Measurements from ENCODE around the gene GRPEL2. TPM values are rescaled to one million over a fixed set of nuclear protein-coding genes. Genes with fewer than 3 reads are reported as not detected.
"Not testable (repeated sequence)": the region's sequence is repeated elsewhere in the genome, so short reads cannot be mapped to it uniquely, and the experiment has no call there.

GRPEL2 gene
- total and polyA plus RNA-seq, 4 experiments from 2014 or later = 6.9 to 41.9 (median 23.2) TPM

- Histone ChIP-seq H3K4me3 (ENCODE audit: low read length in 2 of 2) (no peak overlapping the region), H3K9me3 (ENCODE audit: control insufficient read depth in 1 of 2, low read length in 2 of 2) (no peaks in the 10 kb centered on the region), H3K27me3 (ENCODE audit: insufficient read depth, low read length) (no peaks in the 10 kb centered on the region), H3K36me3 (ENCODE audit: insufficient read depth, low read length) (no peaks in the 10 kb centered on the region), H3K4me1 (ENCODE audit: insufficient read depth, low read length) (no peaks in the 10 kb centered on the region), H3K27ac (ENCODE audit: low read depth, low read length) (no peak overlapping the region)
- no peak overlapping the region for H3K27ac Mint-ChIP-seq
- no peak overlapping the region for H3K4me3 Mint-ChIP-seq
- CTCF ChIA-PET (ENCODE audit: partially characterized antibody) = interaction anchor here (0.7 to 3.3 kb wide), 4 partner anchors 17 to 176 kb away, joined by 3 to 16 read pairs (median 6); no protein-coding TSS in a partner anchor
- H3K36me3 Mint-ChIP-seq = no peaks in the 10 kb centered on the region
- no peaks in the 10 kb centered on the region for H3K4me1 Mint-ChIP-seq
- intact Hi-C loops (cut with micrococcal nuclease) = no loop called here
- H3K9me3 Mint-ChIP-seq = no peaks in the 10 kb centered on the region
- no peak for DNase-seq
- POLR2A ChIA-PET (ENCODE audit: partially characterized antibody) = no interaction called here
- H3K27me3 Mint-ChIP-seq = peaks cover 0 to 1% of the 10 kb centered on the region in 2 donors
Measured at GRCh38 chr5:149388498-149389190, 43.3 kb downstream of the GRPEL2 start.

- Mint-ChIP-seq H3K27me3 (peaks cover 0 to 1% of the 10 kb centered on the region in 2 donors), H3K4me3 (no peak overlapping the region), H3K36me3 (no peaks in the 10 kb centered on the region), H3K4me1 (no peaks in the 10 kb centered on the region), H3K27ac (no peak overlapping the region), H3K9me3 (no peaks in the 10 kb centered on the region)
- no peak overlapping the region for H3K4me3 ChIP-seq (ENCODE audit: low read length in 2 of 2)
- no peak for DNase-seq
- H3K36me3 ChIP-seq (ENCODE audit: insufficient read depth, low read length) = no peaks in the 10 kb centered on the region
- ChIA-PET POLR2A (ENCODE audit: partially characterized antibody) (no interaction called here), CTCF (ENCODE audit: partially characterized antibody) (interaction anchor here (0.7 to 2.0 kb wide), 6 partner anchors 8 to 175 kb away, joined by 3 to 10 read pairs (median 4); no protein-coding TSS in a partner anchor)
- H3K27me3 ChIP-seq (ENCODE audit: insufficient read depth, low read length) = no peaks in the 10 kb centered on the region
- H3K4me1 ChIP-seq (ENCODE audit: insufficient read depth, low read length) = no peaks in the 10 kb centered on the region
- H3K27ac ChIP-seq (ENCODE audit: low read depth, low read length) = no peak overlapping the region
- no peaks in the 10 kb centered on the region for H3K9me3 ChIP-seq (ENCODE audit: control insufficient read depth in 1 of 2, low read length in 2 of 2)
- intact Hi-C loops (cut with micrococcal nuclease) = no loop called here
Measured at GRCh38 chr5:149389552-149390495, 44.5 kb downstream of the GRPEL2 start.

GRCh38 chr5:149391076-149391475 lies 45.8 kb downstream of the GRPEL2 start:
- H3K4me3 Mint-ChIP-seq; H3K27ac Mint-ChIP-seq; H3K9me3 Mint-ChIP-seq; H3K4me1 ChIP-seq (ENCODE audit: insufficient read depth, low read length); POLR2A ChIA-PET (ENCODE audit: partially characterized antibody); DNase-seq; H3K4me1 Mint-ChIP-seq; H3K9me3 ChIP-seq (ENCODE audit: control insufficient read depth in 1 of 2, low read length in 2 of 2); H3K36me3 ChIP-seq (ENCODE audit: insufficient read depth, low read length); intact Hi-C loops (cut with micrococcal nuclease); H3K27me3 Mint-ChIP-seq; H3K36me3 Mint-ChIP-seq; H3K27ac ChIP-seq (ENCODE audit: low read depth, low read length); H3K27me3 ChIP-seq (ENCODE audit: insufficient read depth, low read length); H3K4me3 ChIP-seq (ENCODE audit: low read length in 2 of 2): not testable (repeated sequence)
- CTCF ChIA-PET (ENCODE audit: partially characterized antibody) = interaction anchor here (0.9 to 2.0 kb wide), 4 partner anchors 9 to 74 kb away, joined by 3 to 10 read pairs (median 6); no protein-coding TSS in a partner anchor

- H3K4me3 ChIP-seq (ENCODE audit: low read length in 2 of 2) = no peak overlapping the region
- no peak overlapping the region for H3K27ac Mint-ChIP-seq
- H3K4me1 ChIP-seq (ENCODE audit: insufficient read depth, low read length) = no peaks in the 10 kb centered on the region
- ChIA-PET POLR2A (ENCODE audit: partially characterized antibody) (no interaction called here), CTCF (ENCODE audit: partially characterized antibody) (interaction anchor here (1.5 kb wide), 1 partner anchor 13 kb away, joined by 3 read pairs; no protein-coding TSS in a partner anchor)
- no peaks in the 10 kb centered on the region for H3K9me3 Mint-ChIP-seq
- no peaks in the 10 kb centered on the region for H3K4me1 Mint-ChIP-seq
- no peaks in the 10 kb centered on the region for H3K27me3 ChIP-seq (ENCODE audit: insufficient read depth, low read length)
- H3K4me3 Mint-ChIP-seq = no peak overlapping the region
- no peaks in the 10 kb centered on the region for H3K9me3 ChIP-seq (ENCODE audit: control insufficient read depth in 1 of 2, low read length in 2 of 2)
- H3K27ac ChIP-seq (ENCODE audit: low read depth, low read length) = no peak overlapping the region
- intact Hi-C loops (cut with micrococcal nuclease) = no loop called here
- no peak for DNase-seq
- no peaks in the 10 kb centered on the region for H3K36me3 ChIP-seq (ENCODE audit: insufficient read depth, low read length)
- no peaks in the 10 kb centered on the region for H3K36me3 Mint-ChIP-seq
- peaks cover 0 to 1% of the 10 kb centered on the region in 2 donors for H3K27me3 Mint-ChIP-seq
Measured at GRCh38 chr5:149391524-149391923, 46.2 kb downstream of the GRPEL2 start.

- POLR2A ChIA-PET (ENCODE audit: partially characterized antibody) = no interaction called here
- Histone ChIP-seq H3K36me3 (ENCODE audit: insufficient read depth, low read length) (no peaks in the 10 kb centered on the region), H3K4me1 (ENCODE audit: insufficient read depth, low read length) (no peaks in the 10 kb centered on the region), H3K27me3 (ENCODE audit: insufficient read depth, low read length) (no peaks in the 10 kb centered on the region), H3K4me3 (ENCODE audit: low read length in 2 of 2) (no peak overlapping the region), H3K9me3 (ENCODE audit: control insufficient read depth in 1 of 2, low read length in 2 of 2) (no peaks in the 10 kb centered on the region), H3K27ac (ENCODE audit: low read depth, low read length) (no peak overlapping the region)
- Mint-ChIP-seq H3K36me3 (no peaks in the 10 kb centered on the region), H3K9me3 (peaks cover 0 to 1% (median 0%) of the 10 kb centered on the region in 8 donors), H3K4me3 (no peak overlapping the region), H3K27ac (no peak overlapping the region), H3K27me3 (no peaks in the 10 kb centered on the region), H3K4me1 (no peaks in the 10 kb centered on the region)
- CTCF ChIA-PET (ENCODE audit: partially characterized antibody) = interaction anchor here (0.6 to 1.2 kb wide), 3 partner anchors 10 to 195 kb away, joined by 3 read pairs; no protein-coding TSS in a partner anchor
- intact Hi-C loops (cut with micrococcal nuclease) = no loop called here
- DNase-seq = no peak
Measured at GRCh38 chr5:149392718-149393117, 47.4 kb downstream of the GRPEL2 start.

- CTCF ChIA-PET (ENCODE audit: partially characterized antibody) = interaction anchor here (1.9 kb wide), 1 partner anchor 75 kb away, joined by 6 read pairs; no protein-coding TSS in a partner anchor
- H3K27me3 Mint-ChIP-seq; H3K36me3 Mint-ChIP-seq; H3K4me1 Mint-ChIP-seq; H3K27ac ChIP-seq (ENCODE audit: low read depth, low read length); H3K27me3 ChIP-seq (ENCODE audit: insufficient read depth, low read length); H3K4me1 ChIP-seq (ENCODE audit: insufficient read depth, low read length); H3K36me3 ChIP-seq (ENCODE audit: insufficient read depth, low read length); H3K4me3 ChIP-seq (ENCODE audit: low read length in 2 of 2); H3K4me3 Mint-ChIP-seq; H3K9me3 Mint-ChIP-seq; intact Hi-C loops (cut with micrococcal nuclease); DNase-seq; POLR2A ChIA-PET (ENCODE audit: partially characterized antibody); H3K9me3 ChIP-seq (ENCODE audit: control insufficient read depth in 1 of 2, low read length in 2 of 2); H3K27ac Mint-ChIP-seq: not testable (repeated sequence)
Measured at GRCh38 chr5:149394996-149395395, 49.7 kb downstream of the GRPEL2 start.

- intact Hi-C loops (cut with micrococcal nuclease) = no loop called here
- no peak overlapping the region for H3K4me3 Mint-ChIP-seq
- H3K9me3 Mint-ChIP-seq = peaks cover 0 to 3% (median 0%) of the 10 kb centered on the region in 8 donors
- no peak overlapping the region for H3K27ac Mint-ChIP-seq
- H3K27me3 ChIP-seq (ENCODE audit: insufficient read depth, low read length) = no peaks in the 10 kb centered on the region
- H3K9me3 ChIP-seq (ENCODE audit: control insufficient read depth in 1 of 2, low read length in 2 of 2) = no peaks in the 10 kb centered on the region
- peaks cover 4 to 6% of the 10 kb centered on the region in 2 donors for H3K27me3 Mint-ChIP-seq
- ChIA-PET POLR2A (ENCODE audit: partially characterized antibody) (no interaction called here), CTCF (ENCODE audit: partially characterized antibody) (no interaction called here)
- no peak for DNase-seq
- no peaks in the 10 kb centered on the region for H3K4me1 Mint-ChIP-seq
- no peaks in the 10 kb centered on the region for H3K4me1 ChIP-seq (ENCODE audit: insufficient read depth, low read length)
- H3K4me3 ChIP-seq (ENCODE audit: low read length in 2 of 2) = no peak overlapping the region
- H3K36me3 ChIP-seq (ENCODE audit: insufficient read depth, low read length) = no peaks in the 10 kb centered on the region
- no peak overlapping the region for H3K27ac ChIP-seq (ENCODE audit: low read depth, low read length)
- H3K36me3 Mint-ChIP-seq = no peaks in the 10 kb centered on the region
Measured at GRCh38 chr5:149397530-149397929, 52.2 kb downstream of the GRPEL2 start.
